Activated CD4-positive, alpha-beta T cell treated with anti-CD3 and anti-CD28 coated beads for 4 hours (primary cell): ENCODE results near the gene CLECL1.
A peak's percentile ranks its signal among the peaks of the same experiment; 100 is the strongest.

Experiments
- DNase-seq, 2 donors: peaks; one replicate each; pipeline ENCODE4 v3.0.0-alpha.2; 2020

Gene CLECL1

DNA sequence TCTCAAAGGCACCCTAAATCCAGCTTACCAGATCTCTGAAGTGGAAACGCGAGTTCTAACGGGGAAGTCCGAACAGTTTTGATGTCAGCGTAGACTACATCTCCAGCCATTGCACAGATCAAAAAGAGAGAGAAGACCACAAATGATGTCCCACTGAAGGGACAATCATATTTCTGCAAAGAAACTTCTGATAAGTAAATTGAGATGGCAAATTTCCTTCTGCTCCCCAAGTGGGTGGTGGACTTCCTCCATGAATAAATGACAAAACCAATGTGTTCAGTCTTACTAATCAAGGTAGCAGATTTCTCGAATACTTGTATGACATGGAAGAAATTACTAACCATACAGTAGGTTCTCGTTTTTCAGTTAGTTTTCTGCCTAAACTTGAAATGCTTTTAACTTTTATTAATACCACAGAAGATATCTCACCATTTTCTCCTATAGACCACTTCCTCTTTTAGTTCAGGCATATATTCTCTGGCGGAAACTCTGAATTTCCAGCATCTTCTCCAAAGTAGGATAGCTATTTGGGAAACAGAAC lies at the start of gene CLECL1:
Gene CLECL1, minus strand, starts transcription at position 177 of the 541 bp plus-strand sequence.
- DNase-seq: no peak

DNA sequence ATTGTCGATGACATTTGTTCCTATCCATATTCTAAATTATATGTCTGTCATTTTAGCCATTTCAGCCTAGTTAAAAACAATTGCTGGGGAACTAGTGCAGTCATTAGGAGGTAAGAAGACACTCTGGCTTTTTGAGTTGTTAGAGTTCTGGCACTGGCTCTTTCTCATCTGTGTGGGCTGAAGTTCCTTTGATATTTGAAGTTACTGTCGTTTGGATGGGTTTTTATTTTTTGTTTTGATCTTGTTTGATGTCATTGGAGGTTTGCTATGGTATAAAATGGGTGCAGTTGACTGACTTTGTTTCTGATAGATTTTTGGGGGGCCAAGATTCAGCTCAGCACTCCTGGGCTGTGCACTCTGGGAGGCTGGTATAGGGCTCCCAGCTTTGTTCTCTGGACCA lies 48.5 kb upstream of the CLECL1 start:
- DNase-seq: no peak

DNA sequence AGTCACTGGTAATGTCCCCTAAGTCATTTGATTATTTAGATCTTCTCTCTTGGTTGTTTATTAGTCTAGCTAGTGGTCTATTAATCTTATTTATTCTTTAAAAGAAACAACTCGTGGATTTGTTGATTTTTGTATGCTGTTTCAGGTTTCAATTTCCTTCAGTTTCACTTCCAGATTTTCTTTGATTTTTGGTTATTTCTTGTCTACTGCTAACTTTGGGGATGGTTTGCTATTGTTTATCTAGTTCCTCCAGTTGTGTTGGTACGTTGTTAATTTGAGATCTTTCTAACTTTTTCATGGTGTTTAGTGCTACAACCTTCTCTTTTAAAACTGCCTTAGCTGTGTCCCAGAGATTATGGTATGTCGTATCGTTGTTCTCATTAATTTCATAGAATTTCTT lies 46.3 kb upstream of the CLECL1 start:
- no peak for DNase-seq

DNA sequence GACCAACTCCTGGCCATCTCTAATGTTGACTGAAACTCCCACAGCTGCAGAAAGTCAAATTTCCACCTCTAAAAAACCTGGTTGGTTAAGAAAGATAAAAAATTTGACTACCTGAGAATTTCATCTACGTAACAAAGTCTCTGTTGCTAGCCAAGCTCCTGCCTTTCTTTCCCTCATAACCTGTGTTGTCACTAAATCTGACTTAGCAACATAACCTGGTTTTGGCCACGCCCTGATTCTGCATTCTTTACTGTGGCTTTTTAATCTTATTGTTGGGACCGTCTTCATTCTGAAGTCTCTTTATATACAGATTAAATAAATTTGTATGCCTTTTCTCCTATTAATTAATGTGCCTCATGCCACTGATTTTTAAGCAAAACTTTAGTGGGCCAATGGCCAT lies 43.9 kb upstream of the CLECL1 start:
- no peak for DNase-seq

DNA sequence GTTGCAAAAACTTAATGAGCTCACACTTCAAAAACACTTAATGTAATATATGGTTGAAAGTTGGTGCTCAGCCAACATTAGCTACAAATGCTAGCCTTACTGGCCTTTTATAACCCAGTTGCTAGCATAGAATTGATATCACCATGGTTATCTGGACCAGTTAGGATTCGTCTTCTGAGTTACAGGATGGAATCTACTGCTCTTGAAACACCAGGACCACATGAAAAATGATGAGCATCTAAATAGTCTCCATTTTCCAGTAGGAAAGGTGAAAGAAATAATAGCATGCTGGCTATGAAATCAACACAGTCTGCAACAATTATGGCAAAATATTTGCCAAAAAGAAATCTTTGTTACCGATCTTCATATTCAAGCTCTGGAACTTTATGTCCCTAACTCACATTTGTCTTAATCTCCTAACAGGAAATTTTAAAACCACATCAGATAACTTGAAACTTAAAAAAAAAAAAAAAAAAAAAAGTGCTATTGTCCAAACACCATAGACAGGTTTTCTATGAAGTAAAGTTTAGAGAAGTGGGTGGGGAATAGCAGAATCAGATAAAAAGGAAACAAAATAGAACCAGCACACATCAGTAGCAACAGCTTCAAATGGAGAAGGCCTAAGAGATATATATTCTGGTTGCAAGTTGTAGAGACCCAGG lies 40.5 kb upstream of the CLECL1 start:
- no peak for DNase-seq

DNA sequence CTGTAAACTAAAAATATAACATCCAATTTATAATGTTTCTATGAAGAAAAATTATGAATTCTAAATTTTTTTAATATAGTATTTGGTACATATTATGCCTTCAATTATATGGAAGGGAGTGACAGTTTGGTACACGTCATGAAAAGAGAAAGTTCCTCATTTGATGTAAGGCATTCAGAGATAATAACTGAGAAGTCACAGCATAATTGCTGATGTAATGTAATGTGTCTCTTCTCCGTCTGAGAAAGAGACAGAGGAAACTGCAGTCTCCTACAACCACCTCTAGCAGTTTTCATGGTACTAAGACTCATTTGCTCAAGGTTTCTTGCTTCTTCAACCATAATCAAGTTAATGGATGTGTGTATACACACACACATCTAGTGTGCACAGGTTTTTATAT lies 30.1 kb upstream of the CLECL1 start:
- no peak for DNase-seq

DNA sequence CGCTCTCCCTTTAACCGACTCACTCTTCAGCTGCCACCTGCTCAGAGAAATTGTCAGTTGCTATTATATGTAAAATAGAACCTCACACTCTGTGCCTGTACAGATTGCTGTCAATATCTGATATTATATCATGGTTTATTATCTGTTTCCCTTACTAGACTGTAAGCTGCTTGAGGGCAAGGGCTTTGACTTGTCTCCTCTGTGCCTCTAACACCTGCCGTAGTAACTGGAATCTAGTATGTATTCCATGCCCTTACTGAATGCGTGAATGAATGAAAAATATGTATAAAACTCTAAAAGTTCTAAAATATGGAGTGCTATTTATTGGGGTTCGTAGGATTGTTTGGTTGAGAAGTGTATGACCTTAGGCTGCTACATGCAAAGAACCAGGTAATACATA lies 29.5 kb upstream of the CLECL1 start:
- DNase-seq: no peak

DNA sequence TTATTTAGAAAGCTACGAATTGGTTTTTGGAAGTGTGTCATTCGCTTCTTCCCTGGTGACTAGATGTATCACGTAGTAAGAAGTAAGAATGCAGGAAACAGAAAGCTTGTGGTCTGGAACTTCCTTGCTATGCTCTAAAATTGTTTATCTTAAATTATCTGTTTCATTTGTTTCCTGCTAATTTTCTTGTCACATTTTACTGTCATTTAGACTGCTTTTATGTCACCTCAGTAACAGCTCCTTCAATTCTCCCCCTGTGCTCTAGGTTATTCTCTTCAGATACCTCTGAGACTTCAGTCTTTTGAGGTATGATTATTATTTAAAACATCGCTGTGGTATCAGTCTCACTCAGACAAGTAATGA lies 28.5 kb upstream of the CLECL1 start:
- DNase-seq: no peak

DNA sequence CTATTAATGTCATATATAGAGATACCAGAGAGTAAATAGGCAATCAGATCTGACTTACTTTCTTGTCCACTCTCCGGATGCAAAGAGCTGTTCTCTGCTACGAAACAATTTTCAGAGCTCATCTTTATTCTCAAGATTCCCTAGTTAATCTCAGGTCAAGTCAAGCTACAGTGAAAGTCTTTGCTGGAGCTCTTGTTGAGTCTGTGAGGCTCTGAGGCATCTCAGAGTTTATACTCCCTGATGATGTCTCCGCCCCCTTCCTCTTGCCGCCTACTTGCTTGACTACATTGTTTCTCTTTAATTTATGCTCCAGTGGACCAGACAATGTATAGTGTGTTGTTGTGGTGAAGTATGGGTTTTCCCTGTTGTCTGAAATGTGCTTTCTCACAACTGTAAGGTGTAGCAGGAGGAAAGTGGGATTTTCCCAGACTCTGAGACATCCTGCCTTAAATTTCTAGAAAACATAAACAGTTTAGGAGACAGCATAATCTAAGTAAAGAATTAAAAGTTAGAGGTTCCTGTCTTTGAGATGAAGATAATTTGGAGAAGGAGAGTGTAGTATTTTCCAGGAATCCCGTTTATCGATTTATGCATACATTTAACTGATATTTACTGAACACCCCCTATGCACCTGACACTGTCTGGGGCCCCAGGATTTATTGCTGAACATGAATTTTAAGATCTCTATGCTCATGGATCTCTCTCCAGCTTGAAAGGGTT lies 28.0 kb upstream of the CLECL1 start, which contains the start of gene CD69:
Gene CD69, minus strand, starts transcription at position 203 of the 720 bp plus-strand sequence. Its CDS starts 81 bp downstream, at position 122.
- DNase-seq: peak; percentile 85 to 86

DNA sequence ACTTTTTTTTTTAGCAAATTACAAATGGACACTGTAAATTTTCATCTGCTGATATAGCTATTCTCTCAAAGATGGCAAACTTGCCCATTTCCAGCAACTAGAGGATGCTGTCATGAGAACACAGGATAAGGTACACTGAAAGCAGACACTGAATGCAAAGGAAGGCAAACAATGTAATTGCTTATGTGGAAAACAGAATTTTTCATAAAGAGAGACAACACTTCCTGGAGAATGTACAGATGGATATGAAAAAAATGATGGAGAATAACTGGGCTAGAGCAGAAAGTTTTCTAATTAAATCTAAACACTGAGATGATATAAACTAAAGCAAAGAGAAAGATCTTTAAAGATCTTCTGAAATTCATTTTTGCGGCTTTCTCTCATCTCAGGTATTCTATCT lies 27.2 kb upstream of the CLECL1 start:
- no peak for DNase-seq

DNA sequence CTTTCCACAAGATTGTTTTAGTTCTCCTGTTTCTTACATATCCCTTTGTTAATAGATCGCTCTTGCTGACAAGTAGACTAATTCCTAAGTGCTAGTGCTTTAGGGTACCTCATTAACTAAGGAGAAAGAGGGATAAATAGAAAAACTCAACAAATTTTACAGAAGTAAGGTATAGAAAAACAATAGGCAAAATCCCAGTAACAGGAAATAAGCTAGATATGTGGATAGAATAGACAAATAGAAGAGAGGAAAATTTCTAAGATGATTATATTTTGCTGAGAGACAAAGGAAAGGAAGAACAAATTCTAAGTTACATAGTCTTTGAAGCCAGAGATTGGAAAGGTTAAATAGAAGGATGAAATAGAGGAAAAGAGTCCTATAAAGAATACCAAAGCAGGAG lies 26.8 kb upstream of the CLECL1 start:
- DNase-seq: no peak

DNA sequence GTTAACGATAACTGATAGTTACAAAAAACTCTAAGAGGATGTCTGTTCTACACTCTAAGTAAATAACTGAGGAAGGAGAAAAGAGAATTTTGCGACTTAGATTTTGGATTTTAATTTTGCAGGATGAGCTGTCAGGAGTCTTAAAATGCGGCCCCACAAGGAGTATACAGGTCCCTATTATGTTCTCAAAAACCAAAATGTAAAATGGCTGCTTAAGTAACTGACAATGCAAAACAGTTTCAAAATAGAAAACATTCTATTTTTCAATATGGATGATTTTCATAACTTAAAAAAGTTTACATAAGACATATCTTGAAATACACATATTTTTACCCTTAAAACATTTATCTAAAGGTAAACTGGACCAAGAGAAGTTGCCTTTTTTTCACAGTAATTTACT lies 25.2 kb upstream of the CLECL1 start:
- no peak for DNase-seq

DNA sequence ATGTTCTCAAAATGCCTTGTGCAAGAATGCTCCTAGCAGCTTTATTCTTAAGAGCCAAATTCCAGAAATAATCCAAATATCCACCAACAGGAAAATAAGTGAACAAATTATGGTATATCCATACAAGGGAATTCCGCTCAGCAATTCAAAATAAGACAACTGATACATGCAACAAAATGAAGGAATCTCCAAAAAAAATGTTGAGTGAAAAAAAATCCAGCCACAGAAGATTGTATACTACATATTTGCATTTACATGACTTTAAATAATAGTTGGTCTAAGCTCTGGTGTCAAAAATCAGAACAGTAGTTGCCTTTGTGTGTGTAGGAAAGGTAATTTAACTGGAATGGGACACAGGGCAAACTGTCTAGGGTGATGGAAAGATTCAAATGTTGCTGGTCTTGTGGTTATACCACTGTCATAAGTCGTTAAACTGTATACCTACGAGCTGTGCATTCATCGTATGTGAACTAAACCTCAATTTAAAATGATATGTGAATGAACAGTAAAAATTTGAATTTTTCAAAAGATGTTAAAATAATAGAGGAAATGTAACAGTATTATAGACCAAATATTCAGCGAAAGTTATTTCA lies 24.6 kb upstream of the CLECL1 start:
- no peak for DNase-seq

DNA sequence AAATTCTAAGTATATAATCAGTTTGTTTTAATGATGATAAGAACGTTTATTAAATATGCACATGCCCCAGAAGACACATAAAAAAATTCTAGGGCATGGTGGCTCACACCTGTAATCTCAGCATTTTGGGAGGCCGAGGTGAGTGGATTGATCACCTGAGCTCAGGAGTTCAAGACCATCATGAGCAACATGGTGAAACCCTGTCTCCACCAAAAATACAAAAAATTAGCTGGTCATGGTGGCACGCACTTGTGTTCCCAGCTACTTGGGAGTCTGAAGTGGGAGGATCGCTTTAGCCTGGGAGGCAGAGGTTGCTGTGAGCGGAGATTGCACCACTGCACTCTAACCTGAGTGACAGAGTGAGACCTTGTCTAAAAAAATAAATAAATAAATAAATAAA lies 23.8 kb upstream of the CLECL1 start:
- no peak for DNase-seq

DNA sequence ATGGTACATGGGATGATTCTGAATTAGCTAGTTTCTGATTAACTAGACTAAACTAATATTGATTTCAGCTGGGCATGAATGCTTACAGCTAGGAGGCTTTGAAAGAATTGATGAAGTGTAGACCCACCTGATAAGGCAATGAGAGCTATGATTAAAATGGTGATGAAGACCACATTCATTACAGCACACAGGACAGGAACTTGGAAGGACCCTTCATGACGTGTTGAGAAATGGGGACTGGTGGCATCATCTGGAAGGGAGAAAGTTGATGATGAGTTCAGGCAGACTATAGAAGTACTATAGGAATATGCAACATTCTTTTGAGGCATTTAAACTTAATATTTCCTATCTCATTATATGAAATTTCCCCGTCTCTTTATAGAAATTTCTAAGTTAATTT lies 23.3 kb upstream of the CLECL1 start:
- no peak for DNase-seq

DNA sequence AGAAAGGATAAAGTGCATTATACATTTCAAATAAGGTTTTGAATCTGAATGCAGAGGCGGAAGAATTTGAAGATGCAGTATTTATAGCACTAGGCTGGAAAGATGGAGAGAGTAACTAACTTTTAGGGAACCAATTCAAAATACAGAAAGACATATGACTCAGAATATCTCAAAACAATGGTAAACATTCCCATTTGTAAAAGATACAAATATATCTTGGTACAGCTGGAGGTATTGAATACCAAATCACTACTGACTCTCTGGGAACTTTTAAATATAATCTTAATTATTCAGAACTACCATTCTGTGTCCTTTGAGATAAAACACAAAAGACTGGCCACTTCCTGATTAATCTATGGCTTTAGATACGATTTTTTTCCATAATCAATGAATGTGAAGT lies 22.7 kb upstream of the CLECL1 start:
- no peak for DNase-seq

DNA sequence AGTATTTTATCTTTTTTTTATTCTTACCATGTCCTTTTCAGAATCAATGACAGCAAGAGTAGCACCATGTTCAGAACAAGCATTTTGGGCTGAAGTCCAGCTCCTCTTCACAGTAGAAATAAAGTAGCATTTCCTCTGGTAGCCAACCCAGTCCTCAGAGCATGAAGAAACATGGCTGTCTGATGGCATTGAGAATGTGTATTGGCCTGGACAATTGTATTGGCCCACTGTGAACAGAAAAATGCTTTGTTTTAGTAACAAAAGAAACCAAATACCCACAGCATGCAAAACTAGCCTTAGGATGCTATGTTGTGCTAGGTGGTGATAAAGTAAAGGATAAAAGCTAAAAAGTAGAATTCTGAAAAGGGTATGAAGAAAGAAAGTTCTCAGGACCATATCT lies 22.1 kb upstream of the CLECL1 start:
- no peak for DNase-seq

DNA sequence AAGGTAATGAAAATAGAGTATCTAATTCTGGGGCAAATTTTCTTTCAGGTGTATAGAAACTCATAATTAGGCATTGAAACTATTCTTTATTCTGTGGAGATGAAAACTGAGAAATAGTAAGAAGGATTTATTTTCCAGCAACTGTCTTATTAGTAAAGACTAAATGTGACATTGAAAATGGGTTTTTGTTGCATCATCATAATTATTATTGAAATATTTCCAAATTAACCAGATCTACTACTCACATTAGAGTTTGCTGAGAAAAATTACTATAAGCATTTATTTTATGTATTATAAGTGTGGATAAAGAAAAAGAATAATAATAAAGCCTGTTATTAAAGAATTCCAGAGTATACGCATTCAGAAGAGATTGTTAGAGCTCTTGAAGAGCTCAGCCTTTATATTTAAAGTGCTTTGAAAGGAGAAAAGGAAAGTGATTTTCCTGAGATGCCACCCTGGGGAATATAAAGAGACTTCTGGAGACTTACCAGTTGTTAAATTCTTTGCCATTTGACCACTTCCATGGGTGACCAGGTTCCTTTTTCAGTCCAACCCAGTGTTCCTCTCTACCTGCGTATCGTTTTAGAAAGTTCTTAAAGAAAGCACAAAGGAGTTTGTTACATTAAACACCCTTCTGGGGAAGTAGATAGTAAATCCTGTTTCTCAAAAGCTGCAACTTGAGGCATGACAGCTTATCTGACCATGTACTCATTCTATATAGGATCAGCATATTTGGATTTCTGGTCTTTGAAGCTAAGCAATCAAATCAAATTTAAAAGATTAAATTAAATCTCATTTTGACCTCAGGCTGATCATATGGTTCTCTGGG lies 21.4 kb upstream of the CLECL1 start:
- no peak for DNase-seq

DNA sequence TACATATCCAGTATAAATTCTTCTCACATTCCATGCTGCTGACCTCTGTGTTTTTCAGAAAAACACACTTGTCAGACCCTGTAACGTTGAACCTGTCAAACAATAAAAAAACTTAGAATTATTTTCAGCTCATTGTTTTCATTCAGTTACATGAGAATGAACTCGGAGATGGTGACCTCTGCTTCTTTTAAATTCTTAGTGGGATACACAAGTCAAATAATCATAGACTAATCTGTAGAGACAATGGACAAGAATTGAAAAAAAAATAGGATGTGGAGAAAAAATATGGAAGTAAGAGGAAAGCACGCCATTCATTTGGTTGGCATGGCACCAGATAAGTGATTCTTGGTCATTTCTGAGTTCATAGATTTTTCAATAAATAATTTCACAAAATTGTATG lies 20.6 kb upstream of the CLECL1 start:
- no peak for DNase-seq

DNA sequence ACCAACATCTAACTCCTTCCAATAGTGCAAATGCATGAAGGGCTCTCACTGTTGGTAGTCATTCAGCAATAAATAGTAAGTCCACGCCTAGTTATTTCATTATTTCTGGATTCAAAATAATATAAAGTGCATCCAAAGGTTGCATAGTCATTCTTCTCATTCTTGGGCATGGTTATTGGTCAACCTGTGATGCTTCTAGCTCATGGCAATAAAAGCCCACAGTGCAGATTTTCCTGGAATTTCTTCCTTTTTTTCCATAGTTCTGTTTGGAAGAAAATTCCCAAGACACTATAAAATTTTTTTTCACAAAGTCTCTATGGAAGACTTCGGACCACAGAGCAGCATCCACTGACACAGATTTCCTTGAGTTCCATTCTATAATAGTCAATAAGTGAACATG lies 20.2 kb upstream of the CLECL1 start:
- no peak for DNase-seq

DNA sequence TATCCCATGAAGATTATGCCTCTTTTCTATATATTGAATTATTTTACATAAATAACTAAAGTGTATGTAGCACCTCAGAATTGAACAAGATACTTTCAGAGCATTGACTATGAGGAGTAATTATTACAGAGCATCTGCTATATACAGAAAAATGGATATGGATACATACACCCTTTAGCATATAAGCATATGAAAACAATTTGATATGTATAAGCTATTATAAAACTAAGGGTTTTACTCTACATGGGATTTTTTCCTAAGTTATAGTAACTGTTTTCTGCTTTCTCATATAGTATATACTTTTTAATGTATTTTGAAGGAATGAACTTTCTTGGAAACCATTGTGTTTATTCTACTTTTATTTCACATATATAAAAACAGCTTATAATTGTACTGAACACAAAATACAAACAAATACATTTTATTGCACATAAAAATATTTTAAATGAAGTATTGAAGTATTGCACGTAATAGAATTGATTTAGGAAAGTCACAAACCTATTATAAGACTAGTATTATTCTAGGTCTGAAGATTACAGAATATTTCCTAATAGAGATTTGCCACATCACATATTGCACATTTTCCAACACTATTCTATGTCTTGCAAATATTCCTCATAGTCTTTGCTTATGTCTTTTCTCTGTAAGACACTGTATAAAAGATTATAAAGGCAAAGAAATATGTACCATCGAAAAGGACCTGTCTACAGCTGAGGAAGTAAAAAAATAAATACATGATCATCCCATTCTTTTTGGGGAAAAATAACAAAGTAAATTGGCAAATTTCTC lies 19.4 kb upstream of the CLECL1 start:
- no peak for DNase-seq
